ENCODE data around the gene ALAS2.

Gene ALAS2

GRCh38 chrX:54961750-54962149 is 69.0 kb downstream of the ALAS2 start:
- ATAC-seq = no peak

More at GRCh38 chrX:54961750-54962149, 69.0 kb downstream of the ALAS2 start:
- TF ChIP-seq SNAI2 (CRISPR knock-in tag; IDR thresholded peaks at IDR 0.05) (no peak), TCF4 (CRISPR knock-in tag; IDR thresholded peaks at IDR 0.05; ENCODE audit: borderline replicate concordance) (no peak), ZFP3 (CRISPR knock-in tag; IDR thresholded peaks at IDR 0.05) (no peak), POU6F1 (CRISPR knock-in tag; IDR thresholded peaks at IDR 0.05; ENCODE audit: borderline replicate concordance, low read depth) (no peak), ZC3H10 (CRISPR knock-in tag; IDR thresholded peaks at IDR 0.05) (no peak), ESRRG (CRISPR knock-in tag; IDR thresholded peaks at IDR 0.05) (no peak), GLIS3 (CRISPR knock-in tag; IDR thresholded peaks at IDR 0.05) (no peak), CSDC2 (CRISPR knock-in tag; IDR thresholded peaks at IDR 0.05) (no peak)
